Naive thymus-derived CD4-positive, alpha-beta T cell (primary cell): ENCODE results near the gene CIDEC. TPM values are rescaled to one million over a fixed set of nuclear protein-coding genes. Genes with fewer than 3 reads are reported as not detected.

Experiments used
- ATAC-seq: fragments of 150-1000 bp; cut with Tn5 transposase; 2 replicates; pipeline ENCODE4 v1.10.0; 2021; ENCODE audit warnings: mild to moderate bottlenecking, moderate library complexity
- CTCF ChIA-PET: fragments of 350-600 bp; sonication (Branson Sonifier 250); formaldehyde crosslinking; loops from one replicate; lab custom pipeline; 2021; ENCODE audit warnings: antibody characterized with exemption; lab: Charles Lee
- POLR2A ChIA-PET: fragments of 350-600 bp; sonication (Branson Sonifier 250); formaldehyde crosslinking; loops from one replicate; lab custom pipeline; 2021; ENCODE audit warnings: antibody characterized with exemption, inconsistent platforms; lab: Charles Lee
- DNase-seq, 9 donors: peaks; one replicate each; pipeline versions ENCODE4 v3.0.0 to v3.0.0-alpha.2; 2020 to 2022; ENCODE audit warnings: mixed read lengths in 1 of 9
- H3K27ac ChIP-seq: one replicate; pipeline ENCODE4 v1.7.0; 2013; ENCODE audit warnings: mild to moderate bottlenecking, low read depth, low read length, moderate library complexity
- H3K27me3 ChIP-seq, 2 donors: one replicate each; pipeline ENCODE4 v1.7.0; 2013; ENCODE audit warnings: low read length in 2 of 2, mild to moderate bottlenecking in 2 of 2, moderate library complexity in 2 of 2; ENCODE audit not compliant: control insufficient read depth in 2 of 2, insufficient read depth in 2 of 2
- H3K36me3 ChIP-seq, 3 experiments: 1 replicate in 2 of 3; 2 replicates in 1 of 3; pipeline ENCODE4 v1.7.0; 2013; ENCODE audit warnings: low read length in 3 of 3, mild to moderate bottlenecking in 3 of 3, moderate library complexity in 1 of 3; ENCODE audit not compliant: insufficient read depth in 3 of 3, control insufficient read depth in 2 of 3
- H3K4me1 ChIP-seq, 2 donors: one replicate each; pipeline ENCODE4 v1.7.0; 2013; ENCODE audit warnings: low read length in 2 of 2, mild to moderate bottlenecking in 2 of 2, moderate library complexity in 1 of 2; ENCODE audit not compliant: control insufficient read depth in 2 of 2, insufficient read depth in 2 of 2
- H3K4me3 ChIP-seq: 2 replicates; pipeline ENCODE4 v1.7.0; 2013; ENCODE audit warnings: mild to moderate bottlenecking, low read length
- H3K9me3 ChIP-seq, 3 experiments: 1 replicate in 2 of 3; 2 replicates in 1 of 3; pipeline ENCODE4 v1.7.0; 2013; ENCODE audit warnings: low read length in 3 of 3; ENCODE audit not compliant: control insufficient read depth in 2 of 3
- H3K27ac Mint-ChIP-seq, 9 donors: one replicate each; pipeline ENCODE4 v1.8.0; 2020 to 2022; ENCODE audit warnings: mixed read lengths in 9 of 9, mild to moderate bottlenecking in 8 of 9, moderate library complexity in 5 of 9, inconsistent platforms in 2 of 9
- H3K27me3 Mint-ChIP-seq, 5 donors: one replicate each; pipeline ENCODE4 v1.8.0; 2021 to 2022; ENCODE audit warnings: mixed read lengths in 5 of 5, mild to moderate bottlenecking in 1 of 5
- H3K36me3 Mint-ChIP-seq, 5 donors: one replicate each; pipeline ENCODE4 v1.8.0; 2020 to 2022; ENCODE audit warnings: mixed read lengths in 5 of 5, mild to moderate bottlenecking in 3 of 5, inconsistent platforms in 1 of 5
- H3K4me1 Mint-ChIP-seq, 7 donors: one replicate each; pipeline ENCODE4 v1.8.0; 2020 to 2022; ENCODE audit warnings: mixed read lengths in 7 of 7, mild to moderate bottlenecking in 3 of 7, inconsistent platforms in 1 of 7
- H3K4me3 Mint-ChIP-seq, 10 donors: one replicate each; pipeline ENCODE4 v1.8.0; 2020 to 2022; ENCODE audit warnings: mild to moderate bottlenecking in 10 of 10, mixed read lengths in 10 of 10, moderate library complexity in 6 of 10, inconsistent platforms in 2 of 10
- H3K9me3 Mint-ChIP-seq, 11 donors: one replicate each; pipeline ENCODE4 v1.8.0; 2020 to 2022; ENCODE audit warnings: mixed read lengths in 11 of 11, mild to moderate bottlenecking in 4 of 11, inconsistent platforms in 1 of 11, moderate library complexity in 1 of 11
- intact Hi-C, 2 donors: fragments of 100-400 bp; cut with micrococcal nuclease; formaldehyde crosslinking; loops; one replicate each; pipeline ENCODE4 v1.15.1; 2023
- polyA plus RNA-seq, 2 donors: library from polyadenylated mRNA; unstranded; fragments of 300-500 nt; fragmentation: Illumina TruSeq; gene quantifications; one replicate each; pipeline ENCODE4 v1.2.3, GENCODE V29; 2021
- total RNA-seq, 6 experiments: library from RNA in 5 of 6; stranded (reverse) in 5 of 6; gene quantifications; 1 replicate in 5 of 6; 2 replicates in 1 of 6; pipeline ENCODE4 v1.2.3 and lab custom pipeline; 2021 to 2026

CIDEC gene
- total and polyA plus RNA-seq, 7 experiments from 2014 or later: not detected

DNA sequence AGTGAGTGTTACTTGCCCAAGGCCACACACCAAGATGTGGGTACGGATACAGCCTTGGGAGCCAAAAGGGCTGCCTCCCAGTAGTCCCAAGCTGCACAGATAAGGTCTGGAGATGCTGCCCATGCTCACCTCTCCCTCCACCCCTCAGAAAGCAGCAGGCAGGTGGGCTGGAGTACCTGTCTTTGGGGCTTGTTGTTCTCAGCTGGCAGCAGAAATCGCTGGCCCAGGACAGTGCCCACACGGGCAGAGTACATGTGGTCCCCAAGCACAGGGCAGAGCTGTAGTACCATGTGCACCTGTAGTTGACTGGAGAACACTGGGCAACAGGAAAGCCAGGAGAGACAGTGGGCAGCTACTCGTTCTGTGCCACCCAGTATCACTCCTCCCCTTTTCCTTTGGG, 41.2 kb downstream of the CIDEC start:
- peaks cover 0 to 1% (median 0%) of the 10 kb centered on the region in 11 donors for H3K9me3 Mint-ChIP-seq
- DNase-seq (no peak), ATAC-seq (no peak)
- intact Hi-C loops: no loop called here
- CTCF ChIA-PET: interaction anchor here (0.7 to 1.2 kb wide), 2 partner anchors 10 to 53 kb away, joined by 5 to 7 read pairs; no protein-coding TSS in a partner anchor
- H3K4me3 Mint-ChIP-seq: no peak overlapping the region
- Histone ChIP-seq H3K4me1 (peaks cover 0 to 4% of the 10 kb centered on the region in 2 donors), H3K27me3 (no peaks in the 10 kb centered on the region), H3K36me3 (peaks cover 0 to 70% (median 4%) of the 10 kb centered on the region in 3 experiments), H3K27ac (no peak overlapping the region), H3K4me3 (no peak overlapping the region), H3K9me3 (no peaks in the 10 kb centered on the region)
- POLR2A ChIA-PET: interaction anchor here (0.6 to 1.7 kb wide), 3 partner anchors 31 to 421 kb away, joined by 3 to 7 read pairs (median 5); no protein-coding TSS in a partner anchor
- peak overlapping the region in 3 of 9 donors; percentile 21 to 39 (median 32) for H3K27ac Mint-ChIP-seq
- H3K4me1 Mint-ChIP-seq: peaks cover 12 to 29% (median 17%) of the 10 kb centered on the region in 7 donors
- peaks cover 4 to 38% (median 12%) of the 10 kb centered on the region in 5 donors for H3K36me3 Mint-ChIP-seq
- H3K27me3 Mint-ChIP-seq: no peaks in the 10 kb centered on the region

DNA sequence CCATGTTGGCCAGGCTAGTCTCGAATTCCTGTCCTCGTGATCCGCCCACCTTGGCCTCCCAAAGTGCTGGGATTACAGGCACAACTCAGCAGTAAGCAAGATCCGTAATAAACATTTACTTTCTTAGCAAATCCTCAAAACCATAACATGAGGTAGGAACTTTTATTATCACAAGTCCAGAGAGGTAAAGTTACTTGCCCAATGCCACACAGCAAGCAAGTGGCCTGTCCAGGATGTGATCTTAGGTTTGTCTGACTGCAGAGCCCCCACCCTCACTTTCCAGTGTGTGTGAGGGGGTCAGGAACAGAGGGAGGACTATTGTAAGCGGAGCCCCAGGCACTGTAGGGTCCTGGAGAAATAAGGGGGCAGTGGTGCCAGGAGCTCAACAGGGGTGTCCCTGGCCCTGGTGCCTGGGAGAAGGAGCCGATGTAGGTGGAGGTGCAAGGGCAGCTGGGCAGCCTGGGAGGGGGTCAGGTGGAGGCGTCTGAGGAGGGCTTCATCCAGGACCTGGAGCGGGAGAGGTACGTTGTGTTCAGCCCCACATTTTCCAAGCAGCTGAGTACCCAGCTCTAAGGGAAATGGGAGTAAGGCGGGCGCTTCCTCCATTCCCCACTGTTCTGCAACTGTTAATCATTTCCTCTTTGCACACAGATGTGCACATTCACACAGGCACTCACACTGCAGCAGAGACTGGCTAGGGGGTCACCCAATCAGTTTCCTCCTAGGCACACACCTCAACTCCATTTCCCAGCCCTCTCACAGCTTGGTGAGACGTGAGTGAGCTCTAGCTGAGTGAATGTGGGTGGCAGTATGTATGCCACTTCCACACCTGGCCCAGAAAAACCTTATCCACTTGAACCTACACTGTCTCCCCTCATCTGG, 42.1 kb downstream of the CIDEC start:
- Mint-ChIP-seq H3K27me3 (no peaks in the 10 kb centered on the region), H3K4me3 (no peak overlapping the region), H3K36me3 (peaks cover 0 to 38% (median 12%) of the 10 kb centered on the region in 5 donors), H3K4me1 (peaks cover 10 to 20% (median 13%) of the 10 kb centered on the region in 7 donors), H3K27ac (peak overlapping the region in 4 of 9 donors; percentile 6 to 57 (median 23)), H3K9me3 (peaks cover 0 to 1% (median 0%) of the 10 kb centered on the region in 11 donors)
- POLR2A ChIA-PET: interaction anchor here (0.8 kb wide), 1 partner anchor 96 kb away, joined by 3 read pairs; no protein-coding TSS in a partner anchor
- H3K36me3 ChIP-seq: peaks cover 0 to 71% (median 4%) of the 10 kb centered on the region in 3 experiments
- H3K9me3 ChIP-seq: no peaks in the 10 kb centered on the region
- H3K27me3 ChIP-seq: no peaks in the 10 kb centered on the region
- no peak for DNase-seq
- intact Hi-C loops: no loop called here
- H3K4me3 ChIP-seq: no peak overlapping the region
- CTCF ChIA-PET: interaction anchor here (1.2 kb wide), 1 partner anchor 11 kb away, joined by 7 read pairs; no protein-coding TSS in a partner anchor
- peaks cover 0 to 4% of the 10 kb centered on the region in 2 donors for H3K4me1 ChIP-seq
- H3K27ac ChIP-seq: no peak overlapping the region
- ATAC-seq: peak; percentile 42

DNA sequence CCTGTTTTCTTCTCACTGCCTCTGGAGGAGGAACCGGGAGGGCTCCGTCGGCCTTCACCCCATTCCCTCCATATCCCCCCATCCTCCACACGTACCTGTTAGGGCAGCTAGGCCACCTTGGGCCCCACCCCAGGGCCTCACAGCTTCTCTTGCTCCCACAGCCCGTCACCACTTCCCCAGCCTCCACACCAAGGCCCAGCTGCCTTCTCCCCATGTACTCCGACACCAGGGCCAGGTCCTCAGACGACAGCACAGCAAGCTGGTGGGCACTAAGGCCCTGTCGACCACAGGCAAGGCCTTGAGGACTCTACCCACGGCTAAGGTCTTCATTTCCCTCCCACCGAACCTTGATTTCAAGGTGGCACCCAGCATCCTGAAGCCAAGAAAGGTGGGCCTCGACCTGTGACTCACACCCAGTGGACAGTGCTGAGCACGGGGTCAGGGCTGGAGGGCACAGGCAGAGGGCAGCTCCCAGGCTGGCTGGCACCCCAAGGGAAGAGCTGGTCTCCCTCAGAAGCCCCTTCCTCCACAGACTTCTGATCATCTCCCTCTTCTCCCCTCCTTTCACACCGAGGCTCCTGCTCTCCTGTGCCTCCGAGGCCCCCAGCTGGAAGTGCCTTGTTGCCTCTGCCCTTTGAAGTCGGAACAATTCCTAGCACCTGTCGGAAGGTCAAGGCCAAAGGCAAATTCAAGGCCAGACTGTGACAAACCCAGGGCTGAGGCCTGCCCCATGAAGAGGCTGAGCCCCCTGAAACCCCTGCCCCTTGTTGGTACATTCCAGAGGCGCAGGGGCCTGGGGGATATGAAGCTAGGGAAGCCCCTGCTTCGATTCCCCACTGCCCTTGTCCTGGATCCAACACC, 45.3 kb downstream of the CIDEC start:
- Mint-ChIP-seq H3K9me3 (peaks cover 0 to 1% (median 0%) of the 10 kb centered on the region in 11 donors), H3K36me3 (peaks cover 0 to 22% (median 0%) of the 10 kb centered on the region in 5 donors), H3K4me1 (peaks cover 0 to 13% (median 8%) of the 10 kb centered on the region in 7 donors), H3K4me3 (no peak overlapping the region), H3K27ac (peak overlapping the region in 1 of 9 donors; percentile 2), H3K27me3 (no peaks in the 10 kb centered on the region)
- Histone ChIP-seq H3K4me1 (no peaks in the 10 kb centered on the region), H3K27me3 (no peaks in the 10 kb centered on the region), H3K27ac (no peak overlapping the region), H3K36me3 (peaks cover 0 to 59% (median 0%) of the 10 kb centered on the region in 3 experiments), H3K9me3 (no peaks in the 10 kb centered on the region), H3K4me3 (no peak overlapping the region)
- intact Hi-C loops: no loop called here
- ChIA-PET POLR2A (interaction anchor here (1.0 kb wide), 1 partner anchor 27 kb away, joined by 3 read pairs; no protein-coding TSS in a partner anchor), CTCF (no interaction called here)
- no peak for DNase-seq
- ATAC-seq: no peak

DNA sequence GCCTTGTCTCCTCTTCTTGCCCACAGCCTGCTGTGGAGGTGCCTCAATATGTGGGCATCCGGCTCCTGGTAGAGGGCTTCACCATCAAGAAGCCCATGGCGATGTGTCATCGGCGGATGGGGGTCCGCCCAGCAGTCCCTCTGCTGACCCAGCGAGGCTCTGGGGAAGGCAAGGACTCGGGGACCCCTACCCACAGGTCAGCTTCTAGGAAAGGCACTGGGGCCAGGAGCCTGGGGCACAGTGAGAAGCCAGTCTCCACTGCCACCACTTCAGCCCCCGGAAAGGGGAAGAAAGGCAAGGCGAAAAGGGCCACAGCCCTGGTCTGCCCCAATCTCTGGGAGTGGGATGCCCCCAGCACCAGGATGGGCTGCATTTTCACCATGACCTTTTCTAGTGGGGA, 47.0 kb downstream of the CIDEC start:
- no peaks in the 10 kb centered on the region for H3K27me3 Mint-ChIP-seq
- H3K4me3 Mint-ChIP-seq: no peak overlapping the region
- DNase-seq (no peak), ATAC-seq (no peak)
- peaks cover 0 to 12% (median 7%) of the 10 kb centered on the region in 7 donors for H3K4me1 Mint-ChIP-seq
- H3K4me3 ChIP-seq: no peak overlapping the region
- no peak overlapping the region for H3K27ac Mint-ChIP-seq
- no peaks in the 10 kb centered on the region for H3K9me3 ChIP-seq
- POLR2A ChIA-PET: interaction anchor here (1.8 kb wide), 1 partner anchor 100 kb away, joined by 6 read pairs; the partner anchor contains the start of gene CRELD1
- H3K36me3 ChIP-seq: peaks cover 0 to 55% (median 4%) of the 10 kb centered on the region in 3 experiments
- no peaks in the 10 kb centered on the region for H3K4me1 ChIP-seq
- peaks cover 0 to 17% (median 0%) of the 10 kb centered on the region in 5 donors for H3K36me3 Mint-ChIP-seq
- no peak overlapping the region for H3K27ac ChIP-seq
- H3K27me3 ChIP-seq: no peaks in the 10 kb centered on the region
- CTCF ChIA-PET: no interaction called here
- no peaks in the 10 kb centered on the region for H3K9me3 Mint-ChIP-seq
- intact Hi-C loops: no loop called here

DNA sequence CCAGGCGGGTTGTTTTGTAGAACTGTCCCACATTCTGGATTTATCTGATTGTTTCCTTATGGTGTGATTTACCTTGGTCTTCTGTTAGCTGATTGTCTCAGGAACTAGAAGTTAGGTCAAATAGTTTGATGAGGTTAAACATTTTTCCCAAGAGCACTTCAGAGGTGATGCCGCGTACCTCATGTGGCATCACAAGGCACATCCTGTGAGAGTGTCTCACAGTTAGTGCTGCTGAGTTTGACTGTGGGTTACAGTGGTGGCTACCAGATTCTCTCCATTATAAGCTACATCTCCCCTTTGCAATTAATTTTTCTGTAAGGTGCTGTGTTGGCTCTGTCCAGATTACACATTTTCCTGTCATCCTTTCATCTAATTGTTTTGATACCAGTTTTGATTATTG, 48.8 kb downstream of the CIDEC start:
- intact Hi-C loops: no loop called here
- no peak for DNase-seq
- H3K27ac Mint-ChIP-seq: peak overlapping the region in 6 of 9 donors; percentile 1 to 61 (median 5)

More for the DNA sequence above, 48.8 kb downstream of the CIDEC start:
- H3K27me3 ChIP-seq: no peaks in the 10 kb centered on the region
- no peak overlapping the region for H3K4me3 ChIP-seq
- POLR2A ChIA-PET: interaction anchor here (1.8 kb wide), 1 partner anchor 102 kb away, joined by 6 read pairs; the partner anchor contains the start of gene CRELD1
- peaks cover 7 to 9% (median 8%) of the 10 kb centered on the region in 7 donors for H3K4me1 Mint-ChIP-seq
- peaks cover 0 to 13% (median 0%) of the 10 kb centered on the region in 5 donors for H3K36me3 Mint-ChIP-seq
- CTCF ChIA-PET: interaction anchor here (0.6 to 1.2 kb wide), 5 partner anchors 10 to 115 kb away, joined by 3 to 4 read pairs (median 3); partner anchors contain the start of gene RPUSD3
- H3K36me3 ChIP-seq: peaks cover 0 to 48% (median 4%) of the 10 kb centered on the region in 3 experiments
- no peaks in the 10 kb centered on the region for H3K27me3 Mint-ChIP-seq
- no peak for ATAC-seq
- H3K9me3 Mint-ChIP-seq: no peaks in the 10 kb centered on the region
- H3K4me1 ChIP-seq: no peaks in the 10 kb centered on the region
- H3K4me3 Mint-ChIP-seq: no peak overlapping the region
- H3K27ac ChIP-seq: no peak overlapping the region
- H3K9me3 ChIP-seq: no peaks in the 10 kb centered on the region
